ENCODE data around the gene LBX1.

- TF ChIP-seq TCF7L2 (IDR thresholded peaks at IDR 0.05; ENCODE audit: low read depth, low read length) = no peak
- TF ChIP-seq, protein P1, sequence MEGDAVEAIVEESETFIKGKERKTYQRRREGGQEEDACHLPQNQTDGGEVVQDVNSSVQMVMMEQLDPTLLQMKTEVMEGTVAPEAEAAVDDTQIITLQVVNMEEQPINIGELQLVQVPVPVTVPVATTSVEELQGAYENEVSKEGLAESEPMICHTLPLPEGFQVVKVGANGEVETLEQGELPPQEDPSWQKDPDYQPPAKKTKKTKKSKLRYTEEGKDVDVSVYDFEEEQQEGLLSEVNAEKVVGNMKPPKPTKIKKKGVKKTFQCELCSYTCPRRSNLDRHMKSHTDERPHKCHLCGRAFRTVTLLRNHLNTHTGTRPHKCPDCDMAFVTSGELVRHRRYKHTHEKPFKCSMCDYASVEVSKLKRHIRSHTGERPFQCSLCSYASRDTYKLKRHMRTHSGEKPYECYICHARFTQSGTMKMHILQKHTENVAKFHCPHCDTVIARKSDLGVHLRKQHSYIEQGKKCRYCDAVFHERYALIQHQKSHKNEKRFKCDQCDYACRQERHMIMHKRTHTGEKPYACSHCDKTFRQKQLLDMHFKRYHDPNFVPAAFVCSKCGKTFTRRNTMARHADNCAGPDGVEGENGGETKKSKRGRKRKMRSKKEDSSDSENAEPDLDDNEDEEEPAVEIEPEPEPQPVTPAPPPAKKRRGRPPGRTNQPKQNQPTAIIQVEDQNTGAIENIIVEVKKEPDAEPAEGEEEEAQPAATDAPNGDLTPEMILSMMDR (IDR thresholded peaks at IDR 0.05) = no peak
These were observed 28.2 kb upstream of the LBX1 start for GRCh38 chr10:101257491-101257890.
